ENCODE data around the gene RIN3.

DNA sequence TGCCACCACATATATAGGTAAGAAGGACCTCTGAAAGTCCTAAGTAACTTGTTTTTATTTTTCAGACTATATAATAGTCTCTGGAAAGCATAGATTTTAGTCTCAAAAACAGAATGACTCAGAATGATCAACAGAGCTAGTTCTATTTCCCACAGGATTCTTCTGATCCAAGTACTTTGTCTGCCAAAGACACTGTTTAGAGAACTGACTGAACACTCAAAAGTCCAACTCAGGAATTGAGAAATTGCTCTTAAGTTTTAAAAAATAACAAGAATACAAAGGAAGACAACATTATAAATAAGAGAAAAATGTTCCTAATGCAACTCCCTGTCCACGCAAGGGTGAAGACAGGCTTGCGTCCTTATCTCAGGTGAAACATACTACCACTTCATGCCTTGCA lies 205.8 kb downstream of the RIN3 start:
- TF ChIP-seq POLR2A (IDR thresholded peaks at IDR 0.05), result no peak
- TF ChIP-seq CTCF (IDR thresholded peaks at IDR 0.05), result no peak

Measured in Peyer's patch (tissue), 4 donors.